A172 (cell line): ENCODE data around the gene KRT34. TPM values are rescaled to one million over a fixed set of nuclear protein-coding genes. Genes with fewer than 3 reads are reported as not detected.
A peak's percentile ranks its signal among the peaks of the same experiment; 100 is the strongest.
"Not testable (repeated sequence)": the region's sequence is repeated elsewhere in the genome, so short reads cannot be mapped to it uniquely, and the experiment has no call there.

ENCODE experiments used
- DNase-seq: peaks from one replicate; pipeline ENCODE4 v3.0.0-alpha.2; 2015; ENCODE audit warnings: low spot score
- total RNA-seq: library from RNA; depleted of rRNA; stranded (reverse); fragments of >200 nt; shearing (Covaris generic); gene quantifications from 2 replicates; pipeline ENCODE4 v1.2.3, GENCODE V29; 2014

The KRT34 gene
- total RNA-seq, 1 experiment from 2014 or later: 1.1 TPM

GRCh38 chr17:41366070-41366469 is 16.0 kb downstream of the KRT34 start:
- no peak for DNase-seq

DNA sequence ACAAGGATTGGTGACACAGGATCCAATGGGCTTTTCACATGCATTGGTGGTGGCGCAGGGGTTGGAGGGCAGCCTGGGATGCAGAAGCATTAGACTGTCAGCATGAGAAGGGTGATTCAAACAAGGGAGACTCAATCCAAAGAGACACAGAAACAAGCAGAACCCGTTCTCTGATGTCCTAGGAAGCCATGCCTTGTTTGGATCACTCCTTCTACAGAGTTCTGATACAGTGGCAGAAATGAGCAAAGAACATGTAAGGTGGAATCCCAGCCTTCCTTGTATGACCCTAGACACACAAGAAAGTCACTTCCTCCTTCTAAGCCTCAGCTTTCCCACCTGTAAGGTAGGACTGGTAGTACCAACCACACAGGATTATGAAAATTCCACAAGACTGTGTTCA is 18.2 kb downstream of the KRT34 start:
- no peak for DNase-seq

DNA sequence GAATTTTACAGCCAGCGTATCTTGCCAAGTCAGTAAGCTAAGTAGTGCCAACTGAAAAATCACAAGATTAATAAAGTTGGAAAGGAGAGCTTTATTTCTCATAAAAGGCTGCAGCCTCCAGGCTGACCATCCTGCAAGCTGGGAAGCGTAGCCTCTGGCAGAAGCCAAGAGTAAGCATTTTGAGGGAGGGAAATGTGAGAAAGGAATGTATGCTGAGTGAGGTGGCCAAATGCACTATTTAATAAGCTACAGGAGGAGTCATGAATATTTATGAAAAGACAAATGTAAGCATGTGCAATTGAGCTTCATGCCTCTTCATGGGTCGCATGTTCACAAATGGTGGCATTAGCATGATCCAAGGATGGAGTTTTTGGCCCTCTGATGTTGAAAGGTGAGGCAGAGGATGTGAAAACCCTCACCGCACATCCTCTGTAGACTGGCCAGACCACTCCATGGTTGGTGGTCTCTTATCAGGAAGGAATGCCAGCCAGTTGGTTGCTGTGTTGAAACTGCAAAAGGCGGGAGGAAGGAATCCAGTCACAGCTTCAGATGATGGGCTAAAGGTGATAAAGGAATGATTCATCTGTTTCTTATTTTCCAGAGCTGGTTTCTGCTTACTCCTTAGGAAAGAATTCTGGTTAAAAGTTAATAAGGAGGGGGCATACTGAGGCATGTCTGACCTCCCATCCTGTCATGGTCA is 21.7 kb downstream of the KRT34 start:
- DNase-seq: peak; percentile 92

GRCh38 chr17:41354536-41354935 is 27.6 kb downstream of the KRT34 start:
- no peak for DNase-seq

DNA sequence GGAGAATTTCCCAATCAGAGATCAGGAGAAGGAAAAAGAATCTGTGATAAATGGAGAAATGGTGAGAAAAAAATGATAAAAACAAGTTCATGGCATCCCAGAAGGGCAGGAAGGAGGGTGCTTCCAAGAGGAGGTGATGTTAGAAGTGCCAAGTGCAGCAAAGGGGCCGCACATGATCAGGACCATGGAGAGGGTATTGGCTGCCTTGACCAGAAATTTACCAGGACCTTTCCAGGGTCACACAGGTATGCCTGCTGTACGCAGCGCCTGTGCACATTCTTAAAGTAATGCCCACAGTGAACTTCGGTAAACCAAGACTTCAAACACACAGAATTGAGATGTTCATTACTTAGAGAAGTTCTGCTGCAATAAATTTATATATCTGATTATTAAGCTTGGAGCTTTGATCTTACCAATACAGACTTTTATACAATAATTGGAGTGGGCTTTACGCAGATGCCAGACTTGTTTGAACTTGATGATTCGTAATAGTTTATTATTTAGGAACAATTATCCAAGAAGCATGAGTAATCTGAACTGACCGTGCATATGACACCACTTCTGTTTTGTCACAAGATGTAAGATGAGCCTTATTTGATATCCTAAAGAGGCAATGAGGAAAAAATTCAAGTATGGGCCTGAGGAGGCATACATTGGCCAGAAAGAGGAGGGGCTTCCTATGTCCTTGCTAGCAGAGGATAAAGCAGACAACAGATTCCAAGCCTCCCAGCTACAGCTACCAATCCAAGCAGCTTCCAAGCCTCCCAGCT is 29.3 kb downstream of the KRT34 start:
- DNase-seq: no peak

- DNase-seq: no peak
Observed at GRCh38 chr17:41351177-41351576, 30.9 kb downstream of the KRT34 start.

- not testable (repeated sequence) for DNase-seq
Observed at GRCh38 chr17:41350381-41350878, 31.7 kb downstream of the KRT34 start, which contains the start of gene KRT33A. TSS of gene KRT33A (minus strand) at chr17:41350828. CDS start at chr17:41350767, 61 bp downstream.

DNA sequence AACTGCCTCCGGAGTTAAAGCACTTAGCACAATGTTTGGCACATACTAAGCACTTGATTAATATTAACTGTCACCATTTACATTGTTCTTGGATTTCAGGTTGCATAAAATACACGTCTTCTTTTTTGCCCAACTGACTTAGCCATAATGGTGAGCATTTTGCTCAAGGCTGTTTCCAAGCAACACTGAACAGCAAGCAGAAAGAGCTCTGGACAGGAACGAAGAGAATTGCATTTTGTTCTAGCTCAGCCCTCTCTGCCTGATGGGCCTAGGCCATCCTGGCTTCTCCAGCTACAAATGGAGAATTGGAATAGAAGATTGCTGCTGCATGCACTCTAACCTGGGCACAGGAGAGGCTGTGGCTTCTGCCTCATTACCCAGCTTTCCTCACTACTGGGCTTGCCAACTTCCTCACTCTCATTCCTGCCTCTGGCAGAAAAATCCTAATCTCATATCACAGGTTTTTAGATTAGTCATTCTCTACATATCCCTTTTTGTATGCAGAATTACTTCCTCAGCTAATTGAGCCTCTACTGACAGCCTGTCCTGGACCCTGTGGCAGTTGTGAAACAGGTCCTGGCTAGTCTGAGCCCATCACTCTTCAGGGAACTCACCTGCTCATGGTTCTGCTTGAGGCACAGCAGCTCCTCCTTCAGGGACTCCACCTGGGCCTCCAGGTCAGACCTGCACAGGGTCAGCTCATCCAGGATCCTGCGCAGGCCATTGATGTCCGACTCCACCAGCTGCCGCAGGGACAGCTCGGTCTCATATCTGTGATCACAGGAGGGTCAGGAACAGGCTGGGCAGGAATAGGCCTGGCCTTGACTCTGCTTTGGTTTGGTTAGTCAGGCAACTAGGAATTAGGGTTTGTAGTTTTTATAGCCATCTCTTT is 34.0 kb downstream of the KRT34 start:
- no peak for DNase-seq

DNA sequence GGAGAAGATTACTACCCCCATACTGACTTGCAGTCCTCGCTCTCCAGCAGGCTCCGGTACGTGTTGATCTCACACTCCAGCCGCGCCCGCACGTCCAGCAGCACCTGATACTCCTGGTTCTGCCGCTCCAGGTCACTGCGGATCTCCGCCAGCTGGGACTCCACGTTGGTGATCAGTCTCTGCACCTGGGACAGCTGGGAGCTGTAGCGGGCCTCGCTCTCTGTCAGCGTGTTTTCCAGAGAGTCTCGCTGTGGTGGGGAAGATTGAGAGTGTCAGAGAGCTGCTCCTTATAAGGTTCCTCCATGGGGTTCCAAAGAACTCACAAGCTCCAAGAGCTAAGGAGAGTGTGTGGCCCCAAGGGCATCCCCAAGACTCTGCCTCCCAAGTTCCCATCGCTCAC is 35.7 kb downstream of the KRT34 start:
- not testable (repeated sequence) for DNase-seq

DNA sequence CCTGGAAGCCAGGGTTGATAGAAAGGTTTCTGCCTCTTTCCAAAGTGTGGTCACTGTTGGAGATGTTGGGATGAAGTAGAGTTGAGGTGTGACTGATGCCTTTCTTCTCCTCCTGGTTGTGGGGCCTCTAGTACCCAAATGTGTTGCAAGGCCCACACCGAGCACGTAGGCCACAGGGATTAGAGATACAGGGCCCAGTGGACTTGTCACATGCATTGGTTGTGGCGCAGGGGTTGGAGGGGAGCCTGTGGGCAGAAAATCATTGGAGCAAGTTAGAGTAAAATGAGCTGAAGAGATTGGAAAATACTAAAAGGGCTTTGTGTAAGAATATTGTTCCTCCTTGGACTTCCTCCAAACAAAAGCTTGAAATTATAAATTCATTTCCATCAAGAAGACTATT is 36.1 kb downstream of the KRT34 start:
- DNase-seq: no peak

GRCh38 chr17:41343029-41343428 is 39.1 kb downstream of the KRT34 start:
- no peak for DNase-seq

DNA sequence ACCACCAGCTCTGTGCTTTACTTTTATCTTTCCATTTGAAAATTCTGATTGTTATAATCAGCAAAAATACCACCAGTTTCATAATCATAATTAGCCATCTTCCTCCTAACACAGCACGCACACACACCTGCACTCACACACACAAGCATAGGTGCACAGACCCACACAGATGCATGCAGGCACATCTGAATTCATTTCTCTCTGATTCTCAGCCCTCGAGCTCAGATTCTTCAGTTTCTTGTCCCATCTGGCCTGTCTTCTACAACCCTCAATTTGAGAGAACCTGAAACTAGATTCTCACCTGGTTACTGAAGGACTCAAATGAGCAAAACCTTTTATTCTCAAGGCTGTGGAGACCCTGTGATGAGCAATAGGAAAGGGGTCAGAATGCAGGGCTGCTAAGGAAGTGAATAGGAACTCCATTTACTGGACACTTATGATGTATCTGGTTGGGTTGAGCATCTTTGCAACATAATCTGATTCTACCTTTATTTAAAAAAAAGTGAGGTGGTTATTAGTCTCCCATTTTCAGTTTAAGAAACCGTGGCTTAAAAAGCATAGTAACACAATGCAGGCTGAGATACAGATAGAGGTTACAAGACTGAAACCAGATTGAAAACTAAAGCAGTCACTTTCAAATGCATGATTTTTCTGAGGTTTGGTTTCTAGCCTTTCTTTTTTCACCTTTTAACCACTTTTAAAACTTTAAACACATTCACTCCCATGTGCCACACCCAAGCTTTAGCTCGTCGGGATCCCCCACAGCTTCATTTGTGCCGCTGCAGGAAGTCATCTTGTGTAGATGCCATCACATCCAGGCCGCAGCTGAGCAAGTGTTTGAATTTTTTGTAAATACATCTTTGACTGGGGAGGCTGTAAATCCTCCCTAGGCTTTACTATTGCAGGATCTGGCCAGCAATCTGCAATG is 40.9 kb downstream of the KRT34 start:
- no peak for DNase-seq

DNA sequence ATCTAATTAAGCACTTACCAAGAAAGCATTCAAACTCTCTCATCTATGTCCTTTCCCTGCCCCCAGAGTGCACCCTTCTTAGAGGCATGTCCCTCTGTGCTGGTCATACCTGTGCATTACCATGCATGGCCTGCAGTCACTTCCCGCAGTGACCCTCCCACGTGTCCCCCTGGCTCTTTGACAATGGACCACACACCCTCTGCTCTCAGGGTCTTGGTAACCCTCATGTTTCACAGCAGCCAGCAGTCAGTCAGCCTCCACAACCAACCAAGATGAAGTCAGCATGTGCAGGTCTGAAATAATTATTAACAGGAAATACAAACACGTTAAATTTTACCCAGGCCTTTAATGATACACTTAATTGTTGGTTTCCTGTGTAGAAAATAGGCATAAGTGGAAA is 41.6 kb downstream of the KRT34 start:
- no peak for DNase-seq

DNA sequence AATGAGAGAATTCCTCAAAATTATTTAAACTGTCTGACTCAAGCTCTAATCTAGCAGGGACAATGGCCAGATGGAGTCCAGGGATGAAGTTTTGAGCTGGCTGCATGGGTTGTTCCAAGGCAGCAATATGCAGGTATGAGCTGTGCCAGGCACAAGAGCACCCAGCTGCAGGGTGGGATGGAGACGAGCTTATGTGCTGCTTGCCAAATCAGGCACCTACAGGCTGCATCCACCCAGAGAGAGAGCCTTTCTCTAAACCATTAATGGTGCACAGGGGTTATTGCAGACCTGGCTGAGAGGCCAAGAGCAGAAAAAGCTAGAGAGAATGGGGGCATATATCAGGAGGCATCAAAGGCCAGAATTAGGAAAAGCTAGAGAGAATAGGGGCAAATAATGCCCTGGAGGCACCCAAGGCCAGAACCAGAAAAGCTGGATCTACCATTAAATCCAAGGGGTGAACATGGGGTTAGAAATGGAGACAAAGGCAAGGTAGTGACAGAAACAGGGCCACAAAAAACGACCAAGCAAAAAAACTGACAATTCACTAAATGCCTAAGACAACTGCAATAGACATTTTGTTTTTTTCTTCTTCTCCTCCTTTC is 42.4 kb downstream of the KRT34 start:
- DNase-seq: no peak

- no peak for DNase-seq
Observed at GRCh38 chr17:41338961-41339485, 43.1 kb downstream of the KRT34 start.

GRCh38 chr17:41335747-41336146 is 46.4 kb downstream of the KRT34 start:
- no peak for DNase-seq

DNA sequence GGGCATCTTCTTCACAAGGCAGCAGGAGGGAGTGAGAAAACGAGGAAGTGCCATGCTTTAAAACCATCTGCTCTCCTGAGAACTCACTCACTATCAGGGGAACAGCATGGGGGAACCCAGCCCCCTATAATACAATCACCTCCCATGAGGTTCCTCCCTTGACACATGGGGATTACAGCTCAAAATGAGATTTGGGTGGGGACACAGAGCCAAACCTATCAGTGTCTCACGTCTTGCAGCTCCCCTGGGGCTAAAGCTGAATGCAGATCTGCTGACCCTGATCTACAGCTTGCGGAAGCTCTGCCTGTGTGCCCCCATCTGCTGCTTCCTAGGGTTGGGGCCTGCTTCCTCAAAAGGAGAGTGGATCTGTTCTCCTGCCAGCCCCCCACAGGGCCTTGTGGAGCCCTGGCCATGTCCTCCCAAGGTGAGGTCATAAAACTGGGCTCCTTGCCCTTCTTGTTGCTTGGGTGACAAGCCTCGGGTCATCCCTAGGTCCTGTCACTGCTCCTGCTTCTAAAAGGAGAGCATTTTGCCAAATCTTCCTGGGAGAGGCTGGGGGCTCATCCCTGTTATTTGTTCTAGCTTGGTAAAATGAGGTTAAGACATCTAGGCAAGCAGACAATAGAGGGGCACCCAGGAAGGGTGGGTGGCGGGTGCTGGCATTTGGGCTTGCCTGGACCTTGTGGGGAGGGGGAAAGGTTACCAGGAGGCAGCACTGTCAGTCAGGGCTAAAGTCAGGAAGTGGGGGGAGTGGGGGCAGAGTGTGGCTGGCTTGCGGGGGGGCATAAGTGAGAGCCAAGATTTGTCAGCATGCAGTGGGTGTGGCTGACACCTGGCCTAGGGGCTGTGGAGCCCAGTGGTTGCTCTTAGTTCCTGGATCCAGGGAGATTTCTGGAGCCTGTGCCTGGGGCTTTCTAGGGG is 47.5 kb downstream of the KRT34 start:
- DNase-seq: no peak

DNA sequence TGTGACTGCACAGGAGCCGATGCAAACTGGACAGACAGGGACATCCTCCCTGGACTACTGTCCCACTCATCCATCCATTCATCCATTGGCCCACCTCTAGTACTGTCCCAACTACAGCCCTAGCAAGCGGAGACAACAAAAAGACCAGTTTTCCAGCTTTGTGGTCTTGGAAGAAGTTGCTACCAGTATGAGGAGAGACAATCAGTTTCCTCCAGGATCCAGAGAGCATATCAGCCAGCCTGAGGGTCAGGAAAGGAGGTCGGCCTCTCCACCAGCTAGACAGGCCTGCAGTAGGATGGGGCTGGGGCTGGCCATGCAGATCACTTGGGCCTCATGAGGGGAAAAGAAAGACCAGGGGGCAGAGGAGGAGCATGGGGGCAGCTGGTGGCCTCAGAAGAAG is 48.3 kb downstream of the KRT34 start:
- no peak for DNase-seq

GRCh38 chr17:41333098-41333497 is 49.0 kb downstream of the KRT34 start:
- no peak for DNase-seq
